Thyroid gland (tissue), 4 donors: ENCODE results near the gene DOCK8. TPM values are rescaled to one million over a fixed set of nuclear protein-coding genes. Genes with fewer than 3 reads are reported as not detected.

Experiments used
- DNase-seq, 2 donors: peaks; one replicate each; pipeline ENCODE4 v3.0.0-alpha.2; 2019
- H3K27ac ChIP-seq, 3 donors: fragments of 200-600 bp; sonication (generic); 1 replicate in 2 of 3; 2 replicates in 1 of 3; pipeline ENCODE4 v1.5.1; 2016 to 2019; ENCODE audit warnings: mild to moderate bottlenecking in 1 of 3, moderate library complexity in 1 of 3
- H3K27me3 ChIP-seq: fragments of 200-600 bp; sonication (generic); one replicate; pipeline ENCODE4 v1.5.1; 2019
- H3K36me3 ChIP-seq, 2 donors: fragments of 200-600 bp; sonication (generic); one replicate each; pipeline ENCODE4 v1.5.1; 2016 to 2019
- H3K4me1 ChIP-seq, 2 donors: fragments of 200-600 bp; sonication (generic); one replicate each; pipeline ENCODE4 v1.5.1; 2017 to 2019
- H3K4me3 ChIP-seq, 3 donors: fragments of 200-600 bp; sonication (generic); replicated peaks in 1 of 3; 1 replicate in 2 of 3; 2 replicates in 1 of 3; pipeline ENCODE4 v1.5.1; 2016; ENCODE audit warnings: mild to moderate bottlenecking in 1 of 3
- H3K9me3 ChIP-seq: fragments of 200-600 bp; sonication (generic); one replicate; pipeline ENCODE4 v1.5.1; 2017
- POLR2A ChIP-seq, 2 donors: fragments of 450-650 bp; IDR thresholded peaks; one replicate each; pipeline ENCODE4 v1.6.1; 2017; ENCODE audit warnings: antibody characterized with exemption in 2 of 2, mild to moderate bottlenecking in 2 of 2, moderate library complexity in 1 of 2
- WGBS, 2 donors: methylation state at CpG; one replicate each; pipeline ENCODE4 v1.1.5; 2017; 5-methylcytosine and 5-hydroxymethylcytosine counted together
- intact Hi-C: fragments of 100-400 bp; cut with DNase I; formaldehyde crosslinking; loops from one replicate; pipeline ENCODE4 v1.15.1; 2023
- total RNA-seq, 4 donors: library from RNA; depleted of rRNA; stranded (reverse); fragments of >200 nt; gene quantifications; one replicate each; pipeline ENCODE4 v1.2.3, GENCODE V29; 2016
- TF ChIP-seq, protein P1 (sequence below), 6 experiments: fragments of 200-600 bp in 3 of 6; fragments of 450-650 bp in 3 of 6; sonication (generic) in 3 of 6; IDR thresholded peaks; one replicate each; pipeline ENCODE4 v1.5.1; 2016 to 2019; ENCODE audit warnings: antibody characterized with exemption in 6 of 6, mild to moderate bottlenecking in 2 of 6, inconsistent platforms in 1 of 6, moderate library complexity in 1 of 6

Gene DOCK8
- total RNA-seq, 4 donors from 2014 or later = 10.1 to 19.5 (median 16.0) TPM

GRCh38 chr9:371349-371748, 156.7 kb downstream of the DOCK8 start:
- no peak overlapping the region for H3K27ac ChIP-seq
- no peak for DNase-seq

DNA sequence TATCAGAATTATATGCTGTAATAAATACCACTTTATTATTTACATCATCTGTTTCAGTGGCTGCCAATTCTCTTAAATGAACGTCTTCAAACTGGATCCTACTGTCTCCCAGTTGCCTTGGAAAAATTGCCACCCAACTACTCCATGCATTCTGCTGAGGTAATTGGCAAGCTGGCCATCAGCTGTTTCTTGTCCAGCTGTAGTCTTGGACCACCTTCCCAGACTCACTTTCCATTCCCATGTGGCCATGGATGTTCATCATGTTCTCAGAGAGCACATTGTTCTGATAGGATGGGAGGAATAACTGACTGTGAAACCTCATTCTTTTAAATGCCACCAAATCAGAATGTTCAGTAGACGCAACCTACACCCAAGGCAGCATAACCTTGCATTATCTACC, 157.5 kb downstream of the DOCK8 start:
- Histone ChIP-seq H3K27ac (no peak overlapping the region), H3K9me3 (no peaks in the 10 kb centered on the region), H3K36me3 (peaks cover 0 to 3% of the 10 kb centered on the region in 2 donors), H3K4me3 (no peak overlapping the region), H3K27me3 (no peaks in the 10 kb centered on the region), H3K4me1 (no peaks in the 10 kb centered on the region)
- 81 to 92% methylated on average over 2 of the region's 2 CpGs for WGBS, 2 donors
- no peak for DNase-seq
- intact Hi-C loops = no loop called here
- TF ChIP-seq, protein P1, sequence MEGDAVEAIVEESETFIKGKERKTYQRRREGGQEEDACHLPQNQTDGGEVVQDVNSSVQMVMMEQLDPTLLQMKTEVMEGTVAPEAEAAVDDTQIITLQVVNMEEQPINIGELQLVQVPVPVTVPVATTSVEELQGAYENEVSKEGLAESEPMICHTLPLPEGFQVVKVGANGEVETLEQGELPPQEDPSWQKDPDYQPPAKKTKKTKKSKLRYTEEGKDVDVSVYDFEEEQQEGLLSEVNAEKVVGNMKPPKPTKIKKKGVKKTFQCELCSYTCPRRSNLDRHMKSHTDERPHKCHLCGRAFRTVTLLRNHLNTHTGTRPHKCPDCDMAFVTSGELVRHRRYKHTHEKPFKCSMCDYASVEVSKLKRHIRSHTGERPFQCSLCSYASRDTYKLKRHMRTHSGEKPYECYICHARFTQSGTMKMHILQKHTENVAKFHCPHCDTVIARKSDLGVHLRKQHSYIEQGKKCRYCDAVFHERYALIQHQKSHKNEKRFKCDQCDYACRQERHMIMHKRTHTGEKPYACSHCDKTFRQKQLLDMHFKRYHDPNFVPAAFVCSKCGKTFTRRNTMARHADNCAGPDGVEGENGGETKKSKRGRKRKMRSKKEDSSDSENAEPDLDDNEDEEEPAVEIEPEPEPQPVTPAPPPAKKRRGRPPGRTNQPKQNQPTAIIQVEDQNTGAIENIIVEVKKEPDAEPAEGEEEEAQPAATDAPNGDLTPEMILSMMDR (IDR thresholded peaks at IDR 0.05) = no peak
- TF ChIP-seq POLR2A (IDR thresholded peaks at IDR 0.05) = no peak

More at GRCh38 chr9:371349-371748, 156.7 kb downstream of the DOCK8 start:
- no peaks in the 10 kb centered on the region for H3K4me1 ChIP-seq
- H3K9me3 ChIP-seq = no peaks in the 10 kb centered on the region
- peaks cover 0 to 3% of the 10 kb centered on the region in 2 donors for H3K36me3 ChIP-seq
- H3K4me3 ChIP-seq = no peak overlapping the region
- TF ChIP-seq, protein P1 (IDR thresholded peaks at IDR 0.05) = no peak
- no peak for TF ChIP-seq POLR2A (IDR thresholded peaks at IDR 0.05)
- intact Hi-C loops = no loop called here
- H3K27me3 ChIP-seq = no peaks in the 10 kb centered on the region
- 69 to 70% methylated on average over 3 of the region's 3 CpGs for WGBS, 2 donors

GRCh38 chr9:373759-374206, 159.1 kb downstream of the DOCK8 start:
- intact Hi-C loops = no loop called here
- TF ChIP-seq POLR2A (IDR thresholded peaks at IDR 0.05) = no peak
- TF ChIP-seq, protein P1 (IDR thresholded peaks at IDR 0.05) = no peak
- WGBS, 2 donors = 94 to 96% methylated on average over 3 of the region's 3 CpGs

DNA sequence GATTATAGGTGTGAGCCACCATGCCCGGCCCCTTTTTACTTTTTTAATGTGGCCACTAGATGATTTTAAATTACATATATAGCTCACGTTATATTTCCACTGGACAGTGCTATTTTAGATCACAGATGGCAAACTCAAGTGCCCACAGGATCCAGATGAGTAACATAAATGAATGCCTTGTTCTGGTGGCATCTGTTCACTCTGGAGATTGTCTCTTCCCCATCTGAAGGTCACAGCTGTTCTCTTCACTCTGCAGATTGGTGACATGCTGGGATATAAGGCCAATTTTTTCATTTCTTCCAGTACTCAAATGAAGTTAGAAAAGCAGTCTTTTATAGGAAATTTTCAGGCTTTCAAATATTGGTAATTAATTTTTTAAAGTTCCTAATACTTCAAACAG, 160.1 kb downstream of the DOCK8 start:
- H3K27ac ChIP-seq = no peak overlapping the region
- TF ChIP-seq, protein P1 (IDR thresholded peaks at IDR 0.05) = no peak
- TF ChIP-seq POLR2A (IDR thresholded peaks at IDR 0.05) = no peak
- whole genome bisulfite sequencing, 2 donors = 94 to 96% methylated on average over 2 of the region's 2 CpGs
- H3K27me3 ChIP-seq = no peaks in the 10 kb centered on the region
- no peak for DNase-seq
- no peaks in the 10 kb centered on the region for H3K9me3 ChIP-seq
- no peaks in the 10 kb centered on the region for H3K4me1 ChIP-seq
- no peak overlapping the region for H3K4me3 ChIP-seq
- intact Hi-C loops = no loop called here
- H3K36me3 ChIP-seq = no peaks in the 10 kb centered on the region

More at GRCh38 chr9:373759-374206, 159.1 kb downstream of the DOCK8 start:
- H3K27ac ChIP-seq = no peak overlapping the region
- no peaks in the 10 kb centered on the region for H3K4me1 ChIP-seq
- H3K36me3 ChIP-seq = no peaks in the 10 kb centered on the region
- H3K4me3 ChIP-seq = no peak overlapping the region
- no peaks in the 10 kb centered on the region for H3K9me3 ChIP-seq
- no peaks in the 10 kb centered on the region for H3K27me3 ChIP-seq
- no peak for DNase-seq

DNA sequence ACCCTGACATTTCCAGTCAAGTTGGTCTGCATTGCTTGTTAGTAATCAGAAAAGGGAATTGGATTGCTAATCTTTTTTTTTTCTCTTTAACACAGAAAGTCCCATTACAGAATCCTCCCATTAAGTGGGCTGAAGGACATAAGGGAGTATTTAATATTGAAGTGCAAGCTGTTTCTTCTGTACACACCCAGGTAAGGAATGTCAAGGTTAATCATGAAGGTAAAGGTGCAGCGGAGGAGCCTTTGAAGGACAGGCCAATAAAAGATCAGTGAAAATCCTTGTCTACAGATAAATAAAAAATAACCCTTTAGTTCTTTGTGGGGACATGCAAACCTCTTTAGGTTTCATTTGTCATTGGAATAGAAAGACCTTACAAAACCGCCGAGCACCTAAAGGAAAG, 161.4 kb downstream of the DOCK8 start:
- H3K9me3 ChIP-seq = no peaks in the 10 kb centered on the region
- H3K36me3 ChIP-seq = no peaks in the 10 kb centered on the region
- 88 to 96% methylated on average over 3 of the region's 3 CpGs for WGBS, 2 donors
- H3K27me3 ChIP-seq = no peaks in the 10 kb centered on the region
- no peaks in the 10 kb centered on the region for H3K4me1 ChIP-seq
- H3K4me3 ChIP-seq = no peak overlapping the region
- TF ChIP-seq POLR2A (IDR thresholded peaks at IDR 0.05) = no peak
- TF ChIP-seq, protein P1 (IDR thresholded peaks at IDR 0.05) = no peak
- intact Hi-C loops = no loop called here
- H3K27ac ChIP-seq = no peak overlapping the region
- DNase-seq = no peak
